OCI-LY1 (cell line): Measurements from ENCODE around the gene EFNA3.

Experiments
- H2AFZ ChIP-seq: fragments of 200-600 bp; sonication (generic), shearing (Covaris generic); 2 replicates; pipeline ENCODE4 v1.6.0; 2014; ENCODE audit warnings: antibody characterized with exemption, mild to moderate bottlenecking, low read length
- H3F3A ChIP-seq: fragments of 200-600 bp; sonication (generic), shearing (Covaris generic); 2 replicates; pipeline ENCODE4 v1.6.0; 2014; ENCODE audit warnings: mild to moderate bottlenecking, antibody characterized with exemption, low read length, moderate library complexity; ENCODE audit not compliant: insufficient read depth
- H3K27ac ChIP-seq: fragments of 200-600 bp; sonication (generic); 2 replicates; pipeline ENCODE4 v1.5.1; 2014; ENCODE audit warnings: low read length, mixed run types, mild to moderate bottlenecking, low read depth; ENCODE audit not compliant: poor library complexity, severe bottlenecking
- H3K27me3 ChIP-seq: fragments of 200-600 bp; sonication (generic); 2 replicates; pipeline ENCODE4 v1.6.0; 2014; ENCODE audit warnings: antibody characterized with exemption, mild to moderate bottlenecking, low read length, moderate library complexity; ENCODE audit not compliant: insufficient read depth
- H3K36me3 ChIP-seq: fragments of 200-600 bp; sonication (generic); 2 replicates; pipeline ENCODE4 v1.6.1; 2014; ENCODE audit warnings: mild to moderate bottlenecking, antibody characterized with exemption, low read length, moderate library complexity, mixed read lengths; ENCODE audit not compliant: insufficient read depth
- H3K4me1 ChIP-seq: fragments of 200-600 bp; sonication (generic); 2 replicates; pipeline ENCODE4 v1.5.1; 2014; ENCODE audit warnings: mild to moderate bottlenecking, low read length, moderate library complexity; ENCODE audit not compliant: insufficient read depth, severe bottlenecking
- H3K4me2 ChIP-seq: fragments of 200-600 bp; sonication (generic), shearing (Covaris generic); 2 replicates; pipeline ENCODE4 v1.6.1; 2014; ENCODE audit warnings: low read length
- H3K4me3 ChIP-seq: fragments of 200-600 bp; sonication (generic); 2 replicates; pipeline ENCODE4 v1.5.1; 2014; ENCODE audit warnings: low read length, low read depth, mild to moderate bottlenecking, mixed read lengths; ENCODE audit not compliant: poor library complexity, severe bottlenecking
- H3K79me2 ChIP-seq: fragments of 200-600 bp; shearing (Covaris generic); 2 replicates; pipeline ENCODE4 v1.6.1; 2016; ENCODE audit warnings: mixed run types, low read length, mixed read lengths; ENCODE audit not compliant: insufficient read depth
- H3K9ac ChIP-seq: fragments of 200-600 bp; sonication (generic), shearing (Covaris generic); 2 replicates; pipeline ENCODE4 v1.6.1; 2014; ENCODE audit warnings: mild to moderate bottlenecking, low read length, mixed read lengths
- H3K9me2 ChIP-seq: fragments of 200-600 bp; sonication (generic), shearing (Covaris generic); 2 replicates; pipeline ENCODE4 v1.6.1; 2014; ENCODE audit warnings: low read depth, mild to moderate bottlenecking, low read length, mixed read lengths
- H3K9me3 ChIP-seq: fragments of 200-600 bp; shearing (Covaris generic); 2 replicates; pipeline ENCODE4 v1.6.1; 2014; ENCODE audit warnings: low read length, mixed read lengths
- H4K20me1 ChIP-seq: fragments of 200-600 bp; sonication (generic), shearing (Covaris generic); 2 replicates; pipeline ENCODE4 v1.6.0; 2016; ENCODE audit warnings: mild to moderate bottlenecking, low read length; ENCODE audit not compliant: insufficient read depth
- CTCF ChIP-seq: fragments of 200-600 bp; sonication (generic), shearing (Covaris generic); IDR thresholded peaks from 2 replicates; pipeline ENCODE4 v1.5.1; 2017; ENCODE audit warnings: mild to moderate bottlenecking, antibody characterized with exemption, low read length, moderate library complexity, mixed read lengths
- EZH2 ChIP-seq: fragments of 200-600 bp; sonication (generic), shearing (Covaris generic); IDR thresholded peaks from 2 replicates; pipeline ENCODE4 v1.8.0; 2017; ENCODE audit warnings: borderline replicate concordance, mixed run types, mild to moderate bottlenecking, antibody characterized with exemption, low read length, moderate library complexity, mixed read lengths

The EFNA3 gene

GRCh38 chr1:155053531-155054105 is 25.0 kb upstream of the EFNA3 start:
- H3K4me3 ChIP-seq: no peak overlapping the region
- no peaks in the 10 kb centered on the region for H4K20me1 ChIP-seq
- H3K9me3 ChIP-seq: no peaks in the 10 kb centered on the region
- no peak overlapping the region for H3K4me2 ChIP-seq
- H2AFZ ChIP-seq: no peak overlapping the region
- H3K79me2 ChIP-seq: no peaks in the 10 kb centered on the region
- no peaks in the 10 kb centered on the region for H3K27me3 ChIP-seq
- H3K27ac ChIP-seq: no peak overlapping the region
- peaks cover 8% of the 10 kb centered on the region for H3K36me3 ChIP-seq
- no peak overlapping the region for H3K9ac ChIP-seq
- H3K9me2 ChIP-seq: no peaks in the 10 kb centered on the region
- H3F3A ChIP-seq: no peaks in the 10 kb centered on the region
- TF ChIP-seq CTCF (no peak), EZH2 (no peak)
- peaks cover 24% of the 10 kb centered on the region for H3K4me1 ChIP-seq

DNA sequence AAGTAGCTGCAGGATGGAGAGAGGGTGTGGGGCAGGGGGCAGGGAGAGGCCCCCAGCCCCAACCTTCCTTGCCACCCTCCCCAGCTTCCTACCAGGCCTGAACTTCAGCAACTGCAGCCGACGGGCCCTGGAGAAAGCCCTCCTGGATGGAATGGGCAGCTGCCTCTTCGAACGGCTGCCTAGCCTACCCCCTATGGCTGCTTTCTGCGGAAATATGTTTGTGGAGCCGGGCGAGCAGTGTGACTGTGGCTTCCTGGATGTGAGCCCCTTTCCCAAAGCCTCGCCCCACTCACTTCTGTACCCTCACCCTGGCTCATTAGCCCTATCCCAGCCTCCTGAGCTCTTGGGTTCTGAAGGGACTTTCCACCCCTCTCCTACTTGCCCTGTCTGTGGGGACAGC is 21.5 kb upstream of the EFNA3 start:
- H3K4me3 ChIP-seq: no peak overlapping the region
- no peak overlapping the region for H3K27ac ChIP-seq
- H3K4me2 ChIP-seq: no peak overlapping the region
- H3K9me3 ChIP-seq: no peaks in the 10 kb centered on the region
- TF ChIP-seq EZH2 (no peak), CTCF (no peak)
- H3K36me3 ChIP-seq: peaks cover 8% of the 10 kb centered on the region
- H3K79me2 ChIP-seq: no peaks in the 10 kb centered on the region
- H2AFZ ChIP-seq: no peak overlapping the region
- H3K27me3 ChIP-seq: no peaks in the 10 kb centered on the region
- peaks cover 13% of the 10 kb centered on the region for H3K4me1 ChIP-seq
- H3K9me2 ChIP-seq: no peaks in the 10 kb centered on the region
- no peaks in the 10 kb centered on the region for H4K20me1 ChIP-seq
- H3K9ac ChIP-seq: no peak overlapping the region
- H3F3A ChIP-seq: no peaks in the 10 kb centered on the region

GRCh38 chr1:155057788-155058211 is 20.8 kb upstream of the EFNA3 start:
- Histone ChIP-seq H3K4me1 (peaks cover 12% of the 10 kb centered on the region), H3K36me3 (peaks cover 8% of the 10 kb centered on the region), H3K27ac (no peak overlapping the region), H3K4me3 (no peak overlapping the region), H3K79me2 (no peaks in the 10 kb centered on the region), H4K20me1 (no peaks in the 10 kb centered on the region), H3K27me3 (no peaks in the 10 kb centered on the region), H2AFZ (no peak overlapping the region), H3F3A (no peaks in the 10 kb centered on the region), H3K9ac (no peak overlapping the region), H3K4me2 (no peak overlapping the region), H3K9me2 (no peaks in the 10 kb centered on the region), H3K9me3 (no peaks in the 10 kb centered on the region)
- no peak for TF ChIP-seq EZH2
- peak; percentile 10; the same call in 1 of the 2 replicates for TF ChIP-seq CTCF
